Measurements from ENCODE around the gene ID4. TPM values are rescaled to one million over a fixed set of nuclear protein-coding genes. Genes with fewer than 3 reads are reported as not detected.

ID4 gene
- total RNA-seq, 1 experiment from 2014 or later = 0.10 TPM

GRCh38 chr6:19812512-19813119 lies 24.6 kb upstream of the ID4 start (continued):
- TF ChIP-seq ZFX (IDR thresholded peaks at IDR 0.05) (no peak), CEBPB (IDR thresholded peaks at IDR 0.05; ENCODE audit: low read depth) (no peak), FOSL1 (IDR thresholded peaks at IDR 0.05; ENCODE audit: low read depth) (no peak), SP1 (IDR thresholded peaks at IDR 0.05; ENCODE audit: low read depth) (no peak), JUND (IDR thresholded peaks at IDR 0.05) (no peak), YY1 (IDR thresholded peaks at IDR 0.05; ENCODE audit: extremely low read depth, insufficient replicate concordance, low read depth, low read length) (no peak), POLR2A (IDR thresholded peaks at IDR 0.05; ENCODE audit: borderline replicate concordance, extremely low read depth, insufficient read depth, insufficient read length) (no peak), SIN3A (IDR thresholded peaks at IDR 0.05; ENCODE audit: low read depth) (no peak), POLR2AphosphoS5 (IDR thresholded peaks at IDR 0.05; ENCODE audit: low read depth, low read length) (no peak), ELF1 (IDR thresholded peaks at IDR 0.05; ENCODE audit: borderline replicate concordance, low read depth) (no peak), EGR1 (IDR thresholded peaks at IDR 0.05; ENCODE audit: low read depth) (no peak), CBX3 (IDR thresholded peaks at IDR 0.05; ENCODE audit: low read depth) (peak; percentile 22; the same call in 1 of the 2 replicates), ZBTB33 (IDR thresholded peaks at IDR 0.05; ENCODE audit: extremely low read depth, insufficient replicate concordance, low read length) (no peak), ZNF274 (IDR thresholded peaks at IDR 0.05; ENCODE audit: low read depth, low read length) (no peak), ATF3 (IDR thresholded peaks at IDR 0.05) (no peak), RAD21 (IDR thresholded peaks at IDR 0.05; ENCODE audit: low read depth) (peak; percentile 56)

Data from HCT116 (cell line).